Esophagus squamous epithelium (tissue), 4 donors: ENCODE data around the gene ELP2.

Experiments
- CTCF ChIP-seq, 6 experiments: fragments of 450-650 bp in 4 of 6; fragments of 200-600 bp in 2 of 6; sonication (generic) in 2 of 6; IDR thresholded peaks; one replicate each; pipeline ENCODE4 v1.5.1; 2016 to 2019; ENCODE audit warnings: antibody characterized with exemption in 6 of 6, mild to moderate bottlenecking in 4 of 6, moderate library complexity in 4 of 6
- POLR2A ChIP-seq, 4 donors: fragments of 450-650 bp; IDR thresholded peaks; one replicate each; pipeline ENCODE4 v1.6.1; 2017; ENCODE audit warnings: antibody characterized with exemption in 4 of 4, mild to moderate bottlenecking in 4 of 4, moderate library complexity in 3 of 4

- TF ChIP-seq CTCF (IDR thresholded peaks at IDR 0.05) (no peak), POLR2A (IDR thresholded peaks at IDR 0.05) (no peak)
Measured at GRCh38 chr18:36127836-36128529, 1.7 kb upstream of the ELP2 start.
